Natural killer cell treated with Interleukin-12 subunit alpha and Interleukin-12 subunit beta and Interleukin-15 and Interleukin-18, amount 100 ng/mL, for 72 hours (primary cell): ENCODE data around the gene SMARCD3. TPM values are rescaled to one million over a fixed set of nuclear protein-coding genes. Genes with fewer than 3 reads are reported as not detected.
A peak's percentile ranks its signal among the peaks of the same experiment; 100 is the strongest.

ENCODE experiments used
- ATAC-seq, 2 donors: fragments of 150-1000 bp; cut with Tn5 transposase in 1 of 2; sonication (Bioruptor Pico), chemical (Tn5 transposase) in 1 of 2; 2 replicates each; pipeline ENCODE4 v1.10.0; 2021
- DNase-seq: peaks from one replicate; pipeline ENCODE4 v3.0.0; 2022; ENCODE audit warnings: low spot score
- H3K27ac Mint-ChIP-seq, 2 donors: 1 replicate in 1 of 2; 2 replicates in 1 of 2; pipeline ENCODE4 v1.8.0; 2022; ENCODE audit warnings: mixed read lengths in 2 of 2, mild to moderate bottlenecking in 1 of 2, moderate library complexity in 1 of 2
- H3K27me3 Mint-ChIP-seq, 2 donors: 1 replicate in 1 of 2; 2 replicates in 1 of 2; pipeline ENCODE4 v1.8.0; 2022; ENCODE audit warnings: mixed read lengths in 2 of 2
- H3K36me3 Mint-ChIP-seq: one replicate; pipeline ENCODE4 v1.8.0; 2022; ENCODE audit warnings: mixed read lengths
- H3K4me1 Mint-ChIP-seq, 2 donors: 1 replicate in 1 of 2; 2 replicates in 1 of 2; pipeline ENCODE4 v1.8.0; 2022; ENCODE audit warnings: low read depth in 2 of 2, mixed read lengths in 2 of 2, mild to moderate bottlenecking in 1 of 2
- H3K4me3 Mint-ChIP-seq: one replicate; pipeline ENCODE4 v1.8.0; 2022; ENCODE audit warnings: mixed read lengths
- H3K9me3 Mint-ChIP-seq: 2 replicates; pipeline ENCODE4 v1.8.0; 2022; ENCODE audit warnings: mixed read lengths
- total RNA-seq, 2 donors: library from RNA; stranded (reverse); gene quantifications; one replicate each; pipeline ENCODE4 v1.2.3, GENCODE V29; 2022

Gene SMARCD3
- total RNA-seq, 2 donors from 2014 or later: 0.93 to 1.2 TPM

DNA sequence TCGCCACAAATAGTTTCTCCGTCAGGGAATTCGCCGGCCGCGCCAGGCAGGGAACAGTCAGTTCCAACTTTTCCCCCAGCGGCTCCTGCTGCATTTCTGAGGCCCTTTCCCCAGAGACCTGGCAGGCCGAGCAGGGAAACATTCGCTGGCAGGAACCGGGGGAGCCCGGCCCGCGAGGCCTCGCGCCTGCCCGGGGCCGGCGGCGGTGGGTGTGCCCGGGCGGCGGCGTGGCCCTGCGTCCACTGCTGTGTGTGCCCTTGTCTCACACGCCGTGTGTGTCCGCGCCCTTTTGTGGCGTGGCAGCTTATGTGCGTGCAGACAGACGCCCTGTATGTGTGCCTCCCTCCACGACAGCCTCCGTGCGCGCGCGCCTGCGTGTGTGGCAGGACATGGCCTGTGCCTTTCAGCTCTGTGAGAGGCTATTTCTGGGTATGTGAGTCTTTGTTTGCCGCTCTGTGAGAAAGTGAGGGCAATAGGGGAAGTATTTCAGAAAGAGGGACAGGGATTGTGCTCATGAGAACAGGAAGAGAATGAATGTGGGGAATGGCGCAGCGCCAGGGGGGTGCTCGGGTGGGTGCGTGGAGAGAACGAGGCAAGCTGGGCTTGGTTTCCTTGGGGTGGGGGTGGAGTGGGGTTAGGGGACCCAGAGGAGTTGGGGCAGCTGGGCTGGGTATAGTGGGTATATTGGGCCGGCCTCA lies 689 bp upstream of the SMARCD3 start:
- Mint-ChIP-seq H3K4me3 (peak overlapping the region; percentile 90), H3K36me3 (no peaks in the 10 kb centered on the region), H3K4me1 (peaks cover 21 to 26% of the 10 kb centered on the region in 2 donors), H3K27ac (no peak overlapping the region), H3K9me3 (no peaks in the 10 kb centered on the region), H3K27me3 (peaks cover 29 to 41% of the 10 kb centered on the region in 2 donors)
- no peak for DNase-seq
- peak; percentile 22 to 26 for ATAC-seq

DNA sequence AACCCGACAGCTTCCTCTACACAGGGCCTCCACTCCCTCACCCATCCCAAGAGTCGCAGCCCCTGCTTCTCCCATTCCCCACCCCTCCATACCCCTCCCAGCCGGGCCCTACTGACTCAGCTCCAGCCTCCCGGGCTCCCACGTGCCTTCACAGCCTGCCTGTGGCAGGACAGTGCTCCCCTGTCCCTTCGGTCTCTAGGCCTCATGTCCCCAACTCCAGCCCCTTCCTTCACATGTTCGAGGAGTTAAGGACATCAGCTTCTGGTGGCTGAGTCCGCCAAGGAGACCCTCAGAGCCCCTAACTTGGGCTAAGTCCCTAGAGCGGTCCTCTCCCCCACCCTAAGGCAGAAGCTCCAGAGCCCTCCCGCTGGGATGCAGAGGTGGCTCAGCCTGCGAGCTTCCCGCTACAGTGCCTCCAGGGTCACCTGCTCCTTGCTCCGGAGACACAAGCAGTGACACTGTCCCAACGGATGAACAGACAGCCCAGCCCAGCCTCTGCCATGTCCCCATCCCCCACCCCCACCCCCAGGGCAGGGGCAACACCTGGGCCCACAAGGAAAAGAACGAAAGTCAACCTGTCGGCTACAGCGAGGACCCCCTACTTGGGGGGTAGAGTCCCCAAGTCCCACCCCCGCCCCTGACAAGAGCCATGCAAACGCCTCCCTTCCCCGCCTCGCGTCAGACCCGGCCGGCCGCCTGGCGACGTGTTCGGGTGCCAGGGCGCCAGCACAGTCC lies 716 bp downstream of the SMARCD3 start:
- Mint-ChIP-seq H3K36me3 (no peaks in the 10 kb centered on the region), H3K9me3 (no peaks in the 10 kb centered on the region), H3K4me3 (peak overlapping the region; percentile 90), H3K27ac (peak overlapping the region in 1 of 2 donors; percentile 43), H3K4me1 (peaks cover 34 to 38% of the 10 kb centered on the region in 2 donors), H3K27me3 (peaks cover 27 to 38% of the 10 kb centered on the region in 2 donors)
- DNase-seq: no peak
- no peak for ATAC-seq

DNA sequence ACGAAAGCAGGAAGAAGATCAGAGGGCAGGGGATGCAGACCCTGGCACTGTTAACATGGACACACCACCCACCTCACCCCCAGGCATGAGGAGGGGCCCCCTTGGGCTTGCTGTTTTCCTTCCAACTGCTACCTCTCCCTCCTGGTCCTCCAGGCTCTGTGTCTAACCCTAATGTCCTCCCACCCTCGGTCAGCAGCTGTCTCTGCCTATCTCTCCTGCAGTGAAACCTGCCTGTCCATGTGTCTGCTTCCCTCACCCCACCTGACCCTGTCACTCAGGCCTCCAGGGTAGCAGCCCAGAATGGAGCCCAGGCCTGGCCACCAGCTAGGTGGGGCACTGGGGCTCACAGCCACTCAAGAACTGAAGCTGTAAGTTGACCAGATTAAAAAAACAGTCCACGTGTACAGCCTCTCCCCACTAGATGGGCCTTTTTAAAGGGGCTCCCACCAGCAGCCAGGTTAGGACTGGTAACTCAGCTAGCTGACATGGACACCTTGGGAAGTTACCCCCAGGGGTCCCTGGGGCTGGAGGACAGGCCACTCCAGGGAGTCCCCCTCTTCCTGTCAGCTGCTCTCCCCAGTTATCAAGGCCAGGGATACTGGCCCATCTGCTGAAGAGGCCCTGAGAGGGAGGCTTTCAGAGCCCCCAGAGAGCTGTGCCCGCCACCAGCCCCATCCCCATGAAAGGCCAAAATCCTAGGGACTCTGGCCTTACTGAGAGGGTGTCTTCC lies 1.5 kb downstream of the SMARCD3 start:
- Mint-ChIP-seq H3K4me3 (peak overlapping the region; percentile 90), H3K27me3 (peaks cover 21 to 31% of the 10 kb centered on the region in 2 donors), H3K36me3 (no peaks in the 10 kb centered on the region), H3K4me1 (peaks cover 34% of the 10 kb centered on the region in 2 donors), H3K27ac (no peak overlapping the region), H3K9me3 (no peaks in the 10 kb centered on the region)
- no peak for ATAC-seq
- DNase-seq: no peak

DNA sequence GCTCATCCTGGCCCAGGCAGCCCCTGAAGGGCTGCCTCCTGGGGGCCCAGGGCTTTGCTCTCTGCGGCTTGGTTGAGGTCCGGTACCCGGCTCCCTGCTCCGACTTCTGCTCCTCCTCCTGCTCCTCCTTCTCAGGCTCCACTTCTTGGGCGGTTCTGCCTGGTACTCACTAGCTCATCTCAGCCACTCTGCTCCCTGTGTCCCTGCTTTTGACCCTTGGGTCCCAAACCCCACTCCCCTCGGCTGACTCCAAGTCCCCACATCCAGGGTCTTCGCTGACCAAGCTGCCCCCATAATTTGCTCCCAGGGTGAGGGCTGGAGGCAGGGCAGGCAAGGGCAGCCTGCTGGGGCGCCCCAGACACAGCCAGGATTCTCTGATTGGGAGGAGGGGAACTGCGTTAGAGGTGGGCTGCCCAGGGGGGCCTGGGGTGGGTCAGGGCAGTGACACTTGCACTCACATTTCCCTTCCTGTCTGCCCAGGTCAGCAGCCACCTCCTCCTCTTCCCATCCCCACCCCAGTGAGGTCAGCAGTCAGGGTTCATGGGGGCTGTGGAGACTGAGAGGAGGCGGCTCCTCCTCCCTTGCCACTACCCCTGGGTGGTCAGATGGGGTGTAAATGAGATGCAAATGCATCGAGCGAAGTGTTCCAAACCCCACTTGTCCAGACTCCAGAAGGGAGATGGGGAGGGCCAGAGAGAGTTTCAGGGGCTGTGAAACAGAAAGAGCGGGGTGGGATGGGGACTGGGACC lies 2.2 kb downstream of the SMARCD3 start:
- no peak overlapping the region for H3K27ac Mint-ChIP-seq
- ATAC-seq (no peak), DNase-seq (no peak)
- H3K4me3 Mint-ChIP-seq: peak overlapping the region; percentile 53
- H3K27me3 Mint-ChIP-seq: peaks cover 21 to 27% of the 10 kb centered on the region in 2 donors
- peaks cover 34% of the 10 kb centered on the region in 2 donors for H3K4me1 Mint-ChIP-seq
- H3K36me3 Mint-ChIP-seq: no peaks in the 10 kb centered on the region
- no peaks in the 10 kb centered on the region for H3K9me3 Mint-ChIP-seq

GRCh38 chr7:151245360-151246101 lies 3.0 kb downstream of the SMARCD3 start:
- H3K27me3 Mint-ChIP-seq: peaks cover 14 to 20% of the 10 kb centered on the region in 2 donors
- DNase-seq (peak; percentile 67), ATAC-seq (peak; percentile 72 to 80)
- H3K9me3 Mint-ChIP-seq: no peaks in the 10 kb centered on the region
- H3K36me3 Mint-ChIP-seq: no peaks in the 10 kb centered on the region
- peak overlapping the region; percentile 53 for H3K4me3 Mint-ChIP-seq
- peaks cover 28 to 30% of the 10 kb centered on the region in 2 donors for H3K4me1 Mint-ChIP-seq
- no peak overlapping the region for H3K27ac Mint-ChIP-seq

DNA sequence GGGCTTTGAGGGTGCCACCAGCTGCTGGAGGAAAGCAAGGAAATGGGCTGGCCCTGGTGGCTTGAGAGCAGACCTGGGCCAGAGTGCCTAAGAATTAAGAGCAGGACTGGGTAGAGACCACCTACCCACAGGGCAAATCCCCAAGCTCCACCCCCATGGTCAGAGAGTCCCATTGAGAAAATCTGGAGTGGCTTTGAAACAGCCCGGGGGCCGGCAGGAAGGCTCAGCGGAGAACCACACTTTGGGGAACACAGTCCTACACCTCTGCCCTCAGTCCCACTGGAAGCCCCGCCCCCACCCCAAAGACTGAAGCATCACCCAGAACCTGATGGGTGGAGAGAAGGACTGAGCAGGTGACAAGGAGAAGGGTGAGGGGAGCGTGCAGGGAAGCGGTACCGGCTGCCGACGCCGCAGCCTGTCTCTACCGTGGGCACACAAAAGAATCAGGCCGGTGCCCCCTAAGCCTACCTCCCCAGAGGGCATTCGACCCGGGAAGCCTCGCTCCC lies 3.6 kb downstream of the SMARCD3 start:
- H3K4me1 Mint-ChIP-seq: peaks cover 24 to 28% of the 10 kb centered on the region in 2 donors
- H3K27ac Mint-ChIP-seq: no peak overlapping the region
- H3K4me3 Mint-ChIP-seq: peak overlapping the region; percentile 52
- DNase-seq (no peak), ATAC-seq (no peak)
- peaks cover 11 to 15% of the 10 kb centered on the region in 2 donors for H3K27me3 Mint-ChIP-seq
- no peaks in the 10 kb centered on the region for H3K36me3 Mint-ChIP-seq
- no peaks in the 10 kb centered on the region for H3K9me3 Mint-ChIP-seq

- DNase-seq: no peak
- ATAC-seq: peak; percentile 35 to 43
- Mint-ChIP-seq H3K27ac (no peak overlapping the region), H3K27me3 (peaks cover 10 to 12% of the 10 kb centered on the region in 2 donors), H3K9me3 (no peaks in the 10 kb centered on the region), H3K4me3 (peak overlapping the region; percentile 52), H3K4me1 (peaks cover 22 to 26% of the 10 kb centered on the region in 2 donors), H3K36me3 (no peaks in the 10 kb centered on the region)
These were observed 4.2 kb downstream of the SMARCD3 start for GRCh38 chr7:151244196-151244840.

- H3K9me3 Mint-ChIP-seq: no peaks in the 10 kb centered on the region
- H3K4me1 Mint-ChIP-seq: peaks cover 18 to 24% of the 10 kb centered on the region in 2 donors
- H3K4me3 Mint-ChIP-seq: peak overlapping the region; percentile 52
- peaks cover 6 to 8% of the 10 kb centered on the region in 2 donors for H3K27me3 Mint-ChIP-seq
- H3K27ac Mint-ChIP-seq: peak overlapping the region in 1 of 2 donors; percentile 32
- H3K36me3 Mint-ChIP-seq: no peaks in the 10 kb centered on the region
- ATAC-seq: no peak
- no peak for DNase-seq
These were observed 4.9 kb downstream of the SMARCD3 start for GRCh38 chr7:151243408-151244195.

- no peak overlapping the region for H3K4me3 Mint-ChIP-seq
- H3K27ac Mint-ChIP-seq: no peak overlapping the region
- ATAC-seq: no peak
These were observed 5.5 kb downstream of the SMARCD3 start for GRCh38 chr7:151243045-151243349.

DNA sequence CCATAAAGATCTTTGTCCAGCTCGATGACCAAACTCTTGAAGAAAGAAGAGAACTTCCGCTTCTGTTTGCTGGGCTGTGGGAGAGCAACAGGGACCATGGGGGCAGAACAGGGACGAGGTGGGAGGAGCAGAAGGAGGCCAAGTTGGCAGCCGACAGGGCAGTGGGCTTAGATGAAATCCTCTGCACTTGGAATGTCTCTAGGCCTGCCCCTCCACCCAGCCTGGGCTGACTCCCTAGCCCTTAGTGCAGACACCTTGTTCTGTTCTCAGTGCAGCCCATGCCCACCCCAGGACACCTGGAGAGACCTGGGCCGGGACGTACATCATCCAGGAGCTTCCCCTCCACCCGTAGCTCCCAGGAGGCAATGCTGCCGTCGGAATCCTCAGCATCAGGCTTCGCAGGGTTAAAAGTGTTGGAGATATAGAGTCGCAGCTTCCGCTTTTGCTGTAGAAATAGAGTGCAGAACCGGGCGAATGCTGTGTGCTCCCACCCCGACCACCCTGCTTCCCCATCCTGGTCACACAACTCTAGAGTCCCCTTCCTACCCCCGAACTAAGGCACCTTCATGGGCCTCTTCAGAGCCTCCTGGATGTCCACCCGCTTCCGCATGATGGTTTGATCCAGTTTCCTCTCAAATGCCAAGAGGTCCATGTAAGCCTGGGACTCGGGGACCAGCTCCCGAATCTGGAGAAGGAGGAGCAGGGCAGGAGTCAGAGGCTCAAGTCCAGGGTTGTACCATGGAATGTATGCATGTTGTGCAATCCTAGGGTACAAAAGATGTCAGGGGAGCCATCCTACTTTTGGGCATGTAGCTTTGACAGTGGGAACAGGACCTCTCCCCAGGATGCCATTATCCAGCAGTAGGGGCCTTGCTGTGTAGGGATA lies 6.1 kb downstream of the SMARCD3 start:
- H3K27ac Mint-ChIP-seq: no peak overlapping the region
- ATAC-seq: no peak
- no peaks in the 10 kb centered on the region for H3K36me3 Mint-ChIP-seq

More at GRCh38 chr7:151243045-151243349, 5.5 kb downstream of the SMARCD3 start:
- Mint-ChIP-seq H3K9me3 (no peaks in the 10 kb centered on the region), H3K27me3 (peaks cover 0 to 5% of the 10 kb centered on the region in 2 donors), H3K4me1 (peaks cover 13 to 20% of the 10 kb centered on the region in 2 donors), H3K36me3 (no peaks in the 10 kb centered on the region)
- DNase-seq: no peak

GRCh38 chr7:151241755-151242096 lies 6.8 kb downstream of the SMARCD3 start:
- H3K36me3 Mint-ChIP-seq: peaks cover 3% of the 10 kb centered on the region
- DNase-seq (no peak), ATAC-seq (no peak)
- no peak overlapping the region for H3K4me3 Mint-ChIP-seq
- H3K9me3 Mint-ChIP-seq: no peaks in the 10 kb centered on the region
- peaks cover 17 to 20% of the 10 kb centered on the region in 2 donors for H3K4me1 Mint-ChIP-seq
- H3K27me3 Mint-ChIP-seq: peaks cover 0 to 3% of the 10 kb centered on the region in 2 donors
- no peak overlapping the region for H3K27ac Mint-ChIP-seq

More for the DNA sequence above, 6.1 kb downstream of the SMARCD3 start:
- Mint-ChIP-seq H3K4me1 (peaks cover 13 to 17% of the 10 kb centered on the region in 2 donors), H3K4me3 (no peak overlapping the region), H3K27me3 (peaks cover 0 to 3% of the 10 kb centered on the region in 2 donors), H3K9me3 (no peaks in the 10 kb centered on the region)
- no peak for DNase-seq
